SU-DHL-6 (cell line): ENCODE measurements around the gene EXOC7.

Source experiments
- CTCF ChIP-seq: fragments of 200-600 bp; sonication (generic); IDR thresholded peaks from one replicate; pipeline ENCODE4 v1.5.1; 2017; ENCODE audit warnings: antibody characterized with exemption, mild to moderate bottlenecking, low read length, moderate library complexity; ENCODE audit not compliant: insufficient read depth, poor library complexity, severe bottlenecking
- EZH2phosphoT487 ChIP-seq: fragments of 200-600 bp; sonication (generic), shearing (Covaris generic); conservative IDR thresholded peaks from 2 replicates; pipeline ENCODE4 v1.6.1; 2018; ENCODE audit warnings: mild to moderate bottlenecking, antibody characterized with exemption, low read length, moderate library complexity, mixed read lengths

GRCh38 chr17:76152591-76152990 lies 49.0 kb upstream of the EXOC7 start:
- no peak for TF ChIP-seq CTCF
- no peak for TF ChIP-seq EZH2phosphoT487
